Epithelial cell of esophagus (primary cell): ENCODE data around the gene EFCC1.

Source experiments
- DNase-seq: peaks from one replicate; pipeline ENCODE4 v3.0.0; 2010; ENCODE audit warnings: low read depth
- H3K4me3 ChIP-seq: 2 replicates; pipeline ENCODE4 v1.5.1; 2011; ENCODE audit warnings: mild to moderate bottlenecking, low read length, control low read depth
- CTCF ChIP-seq: IDR thresholded peaks from 2 replicates; pipeline ENCODE4 v1.5.1; 2011; ENCODE audit warnings: low read depth, mild to moderate bottlenecking, low read length, control low read depth, inconsistent platforms; ENCODE audit not compliant: insufficient read depth; ENCODE audit errors: missing control alignments

Gene EFCC1

DNA sequence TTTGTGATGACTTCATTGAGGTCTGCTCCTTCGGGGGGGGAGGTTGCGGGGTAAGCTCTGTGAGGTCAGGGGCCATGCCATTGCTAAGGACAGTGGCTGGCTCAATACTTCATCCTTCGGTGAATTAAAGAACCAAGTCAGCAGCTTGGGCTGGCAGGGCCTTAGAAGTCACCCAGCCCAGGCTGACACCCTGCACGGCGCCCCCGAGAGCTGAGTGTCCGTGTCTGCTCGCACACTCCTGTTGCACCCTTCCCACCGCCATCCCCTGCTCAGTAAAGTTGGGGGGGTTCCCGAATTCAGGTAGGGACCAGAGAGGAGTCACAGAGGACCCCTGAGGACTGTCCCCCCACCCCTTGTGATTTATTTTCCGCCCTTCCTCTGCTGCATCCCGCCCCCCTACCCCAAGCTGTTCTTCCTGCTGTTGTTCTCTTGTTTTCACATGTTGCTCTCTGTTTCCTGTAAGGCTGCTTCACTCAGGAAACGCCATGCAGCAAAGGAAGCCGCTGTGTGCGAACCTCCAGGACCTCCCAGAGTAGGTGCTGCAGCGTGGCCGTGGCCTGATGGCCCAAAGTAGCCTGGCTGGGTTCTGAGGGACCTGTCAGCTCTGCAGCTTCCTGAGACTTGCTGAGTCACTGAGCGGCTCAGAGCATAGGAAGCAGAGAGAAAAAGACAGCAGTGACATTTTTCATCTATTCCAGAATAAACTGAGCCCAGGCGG is 14.4 kb downstream of the EFCC1 start:
- no peak overlapping the region for H3K4me3 ChIP-seq
- no peak for DNase-seq
- no peak for TF ChIP-seq CTCF

DNA sequence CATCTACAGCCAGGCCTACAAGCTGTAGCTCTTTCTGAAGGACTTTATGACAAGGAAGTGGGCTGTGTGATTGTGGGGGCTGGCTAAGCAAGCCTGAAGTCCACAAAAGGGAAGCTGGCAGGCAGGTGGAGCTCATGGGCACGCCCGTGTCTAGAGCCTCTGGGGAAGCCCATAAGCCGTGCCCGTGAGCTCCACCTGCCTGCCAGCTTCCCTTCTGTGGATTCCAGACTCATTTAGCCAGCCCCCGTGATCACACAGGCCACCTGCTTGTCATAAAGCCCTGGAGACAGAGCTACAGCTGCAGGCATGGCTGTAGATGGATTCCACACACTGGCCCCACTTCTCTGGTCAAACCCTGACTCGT is 15.2 kb downstream of the EFCC1 start:
- H3K4me3 ChIP-seq, result no peak overlapping the region
- peak; percentile 21 for TF ChIP-seq CTCF
- DNase-seq, result peak; percentile 50

DNA sequence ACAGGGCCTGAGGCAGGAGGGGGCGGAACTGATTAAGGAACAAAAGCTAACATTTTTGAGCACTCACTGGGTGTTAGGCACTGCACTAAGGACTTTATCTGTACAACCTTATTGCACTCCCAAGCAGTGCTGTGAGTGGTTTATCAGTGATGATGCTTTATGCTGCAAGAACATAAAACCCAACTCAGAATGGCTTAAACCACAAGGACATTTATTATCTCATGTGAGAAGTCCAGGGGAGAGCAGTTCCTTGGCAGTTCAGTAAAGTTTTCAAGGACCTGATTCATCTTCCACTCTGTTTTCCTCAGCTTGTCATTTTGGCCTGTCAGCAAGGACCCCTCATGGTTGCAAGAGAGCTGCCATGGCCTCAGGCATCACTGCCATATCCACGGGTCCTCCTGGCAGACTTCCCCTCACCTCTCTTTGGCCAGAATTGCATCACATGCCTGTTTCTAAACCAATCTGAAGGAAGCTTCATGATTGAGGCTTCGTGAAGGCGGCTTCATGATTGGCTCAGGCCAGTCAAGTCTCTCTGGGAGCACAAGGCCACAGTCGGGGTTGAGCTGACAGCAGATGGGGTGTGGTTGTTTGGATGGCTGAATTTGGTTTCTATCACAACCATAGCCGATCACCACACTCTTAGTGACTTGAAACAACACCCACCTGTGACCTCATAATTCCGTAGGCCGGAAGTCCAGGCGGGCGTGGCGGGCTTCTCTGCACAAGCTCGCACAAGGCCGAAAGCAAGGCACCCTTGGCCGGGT is 15.8 kb downstream of the EFCC1 start:
- TF ChIP-seq CTCF, result no peak
- H3K4me3 ChIP-seq, result no peak overlapping the region
- DNase-seq, result no peak

- no peak for TF ChIP-seq CTCF
- no peak for DNase-seq
- H3K4me3 ChIP-seq, result no peak overlapping the region
Measured at GRCh38 chr3:129017484-129017899, 16.4 kb downstream of the EFCC1 start.

DNA sequence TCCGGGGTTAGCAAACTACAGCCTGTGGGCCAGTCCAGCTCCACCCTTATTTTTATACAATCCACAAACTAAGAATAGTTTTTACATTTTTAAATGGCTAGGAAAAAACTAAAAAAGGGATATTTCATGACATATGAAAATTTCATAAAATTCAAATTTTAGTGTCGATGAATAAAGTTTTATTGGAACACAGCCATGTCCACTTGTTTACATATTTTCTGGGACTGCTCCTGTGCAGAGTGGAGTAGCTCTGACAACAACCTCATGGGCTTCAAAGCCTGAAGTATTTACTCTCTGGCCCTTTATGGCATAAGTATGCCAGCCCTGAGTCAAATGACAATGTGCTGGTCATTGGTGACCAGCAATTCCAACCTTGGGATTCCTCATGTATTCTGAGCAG is 17.2 kb downstream of the EFCC1 start:
- DNase-seq, result no peak
- no peak for TF ChIP-seq CTCF
- H3K4me3 ChIP-seq, result no peak overlapping the region

GRCh38 chr3:129018751-129019150 is 17.6 kb downstream of the EFCC1 start:
- no peak overlapping the region for H3K4me3 ChIP-seq

More at GRCh38 chr3:129018751-129019150, 17.6 kb downstream of the EFCC1 start:
- no peak for TF ChIP-seq CTCF
- no peak for DNase-seq
